H9 (cell line): ENCODE results near the gene KRTAP10-8. TPM values are rescaled to one million over a fixed set of nuclear protein-coding genes. Genes with fewer than 3 reads are reported as not detected.

Experiments
- DNase-seq: peaks from one replicate; pipeline ENCODE4 v3.0.0-alpha.2; 2017
- H2AFZ ChIP-seq: one replicate; pipeline ENCODE4 v1.6.1; 2013; ENCODE audit warnings: mild to moderate bottlenecking, low read length, control low read depth, moderate library complexity
- H2AK5ac ChIP-seq: 2 replicates; pipeline ENCODE4 v1.6.1; 2013; ENCODE audit warnings: low read length, control low read depth, mixed read lengths; ENCODE audit not compliant: insufficient read length
- H2BK120ac ChIP-seq: one replicate; pipeline ENCODE4 v1.6.1; 2013; ENCODE audit warnings: low read depth, mild to moderate bottlenecking, low read length, control low read depth, inconsistent platforms; ENCODE audit not compliant: poor library complexity, severe bottlenecking
- H2BK12ac ChIP-seq: 2 replicates; pipeline ENCODE4 v1.6.1; 2013; ENCODE audit warnings: low read length, control low read depth, mixed read lengths, low read depth; ENCODE audit not compliant: insufficient read length
- H2BK15ac ChIP-seq: 2 replicates; pipeline ENCODE4 v1.6.1; 2013; ENCODE audit warnings: low read depth, low read length, control low read depth
- H2BK20ac ChIP-seq: one replicate; pipeline ENCODE4 v1.6.1; 2013; ENCODE audit warnings: low read depth, mild to moderate bottlenecking, low read length, control low read depth, inconsistent platforms; ENCODE audit not compliant: poor library complexity, severe bottlenecking
- H2BK5ac ChIP-seq: 2 replicates; pipeline ENCODE4 v1.6.1; 2013; ENCODE audit warnings: low read length, control low read depth, mixed read lengths; ENCODE audit not compliant: insufficient read length
- H3K14ac ChIP-seq: 2 replicates; pipeline ENCODE4 v1.6.1; 2013; ENCODE audit warnings: low read length, control low read depth; ENCODE audit not compliant: insufficient read depth
- H3K18ac ChIP-seq: 2 replicates; pipeline ENCODE4 v1.6.1; 2013; ENCODE audit warnings: low read depth, mild to moderate bottlenecking, mixed read lengths, low read length, control low read depth; ENCODE audit not compliant: insufficient read length
- H3K23ac ChIP-seq: 2 replicates; pipeline ENCODE4 v1.6.1; 2013; ENCODE audit warnings: low read length, control low read depth, mixed read lengths, low read depth; ENCODE audit not compliant: insufficient read length
- H3K23me2 ChIP-seq: 2 replicates; pipeline ENCODE4 v1.6.1; 2013; ENCODE audit warnings: low read depth, mild to moderate bottlenecking, mixed read lengths, low read length, control low read depth; ENCODE audit not compliant: insufficient read length, poor library complexity, severe bottlenecking
- H3K27ac ChIP-seq: 2 replicates; pipeline ENCODE4 v1.5.1; 2013; ENCODE audit warnings: low read length, control low read depth, mixed read lengths, low read depth; ENCODE audit not compliant: insufficient read length
- H3K27me3 ChIP-seq: 2 replicates; pipeline ENCODE4 v1.6.1; 2013; ENCODE audit warnings: low read length, control low read depth, inconsistent platforms; ENCODE audit not compliant: insufficient read depth
- H3K4ac ChIP-seq: 2 replicates; pipeline ENCODE4 v1.6.1; 2013; ENCODE audit warnings: low read depth, mild to moderate bottlenecking, control low read depth, inconsistent platforms, low read length, moderate library complexity
- H3K4me1 ChIP-seq: 2 replicates; pipeline ENCODE4 v1.6.1; 2013; ENCODE audit warnings: low read length, control low read depth, inconsistent platforms; ENCODE audit not compliant: insufficient read depth
- H3K4me2 ChIP-seq: 2 replicates; pipeline ENCODE4 v1.6.1; 2013; ENCODE audit warnings: low read length, control low read depth, mixed read lengths; ENCODE audit not compliant: insufficient read length, insufficient read depth
- H3K56ac ChIP-seq: 2 replicates; pipeline ENCODE4 v1.6.1; 2013; ENCODE audit warnings: low read depth, mild to moderate bottlenecking, mixed read lengths, low read length, control low read depth; ENCODE audit not compliant: insufficient read length
- H3K79me1 ChIP-seq: 2 replicates; pipeline ENCODE4 v1.6.1; 2013; ENCODE audit warnings: low read depth, mild to moderate bottlenecking, moderate library complexity, low read length, control low read depth, inconsistent platforms; ENCODE audit not compliant: insufficient read depth, poor library complexity, severe bottlenecking
- H3K79me2 ChIP-seq: 2 replicates; pipeline ENCODE4 v1.6.1; 2013; ENCODE audit warnings: low read length, control low read depth, inconsistent platforms; ENCODE audit not compliant: insufficient read depth
- H3K9ac ChIP-seq: 2 replicates; pipeline ENCODE4 v1.6.1; 2013; ENCODE audit warnings: low read length, control low read depth, mixed read lengths; ENCODE audit not compliant: insufficient read length; ENCODE audit errors: extremely low read depth
- H3K9me3 ChIP-seq: one replicate; pipeline ENCODE4 v1.6.1; 2013; ENCODE audit warnings: low read depth, low read length, inconsistent platforms; ENCODE audit not compliant: control insufficient read depth
- H3T11ph ChIP-seq: one replicate; pipeline ENCODE4 v1.6.1; 2013; ENCODE audit warnings: mild to moderate bottlenecking, low read length, control low read depth, inconsistent platforms
- H4K20me1 ChIP-seq: one replicate; pipeline ENCODE4 v1.6.1; 2013; ENCODE audit not compliant: control insufficient read depth, insufficient read length, insufficient read depth
- H4K5ac ChIP-seq: 2 replicates; pipeline ENCODE4 v1.6.1; 2013; ENCODE audit warnings: low read depth, mild to moderate bottlenecking, mixed read lengths, low read length, control low read depth; ENCODE audit not compliant: insufficient read length
- H4K8ac ChIP-seq: replicated peaks from 2 replicates; pipeline ENCODE4 v1.6.1; 2013; ENCODE audit warnings: low read length, control low read depth, mixed read lengths, low read depth; ENCODE audit not compliant: insufficient read length
- H4K91ac ChIP-seq: 2 replicates; pipeline ENCODE4 v1.6.1; 2013; ENCODE audit warnings: low read depth, mild to moderate bottlenecking, moderate library complexity, mixed read lengths, low read length, control low read depth; ENCODE audit not compliant: insufficient read length
- H3K27ac Mint-ChIP-seq, 3 experiments: 2 replicates in 2 of 3; 3 replicates in 1 of 3; pipeline ENCODE4 v1.8.0; 2020 to 2021; ENCODE audit warnings: mixed read lengths in 3 of 3, mild to moderate bottlenecking in 1 of 3, moderate library complexity in 1 of 3
- H3K27me3 Mint-ChIP-seq: 2 replicates; pipeline ENCODE4 v1.8.0; 2021; ENCODE audit warnings: low read depth, mild to moderate bottlenecking, moderate library complexity, mixed read lengths
- H3K36me3 Mint-ChIP-seq, 3 experiments: 2 replicates in 2 of 3; 3 replicates in 1 of 3; pipeline ENCODE4 v1.8.0; 2020 to 2021; ENCODE audit warnings: low read depth in 3 of 3, mixed read lengths in 3 of 3; ENCODE audit not compliant: insufficient read depth in 1 of 3
- H3K4me1 Mint-ChIP-seq, 2 experiments: 2 replicates each; pipeline ENCODE4 v1.8.0; 2020; ENCODE audit warnings: mixed read lengths in 2 of 2
- H3K4me3 Mint-ChIP-seq, 2 experiments: 2 replicates in 1 of 2; 3 replicates in 1 of 2; pipeline ENCODE4 v1.8.0; 2020 to 2021; ENCODE audit warnings: mild to moderate bottlenecking in 2 of 2, mixed read lengths in 2 of 2, moderate library complexity in 1 of 2
- H3K9me3 Mint-ChIP-seq, 2 experiments: 2 replicates in 1 of 2; 3 replicates in 1 of 2; pipeline ENCODE4 v1.8.0; 2020; ENCODE audit warnings: mild to moderate bottlenecking in 2 of 2, mixed read lengths in 2 of 2, moderate library complexity in 1 of 2
- WGBS: extraction: QIAGEN DNeasy Blood & Tissue Kit; methylation state at CpG from one replicate; pipeline ENCODE4 v1.1.7; 2013; ENCODE audit warnings: missing lambda C conversion rate, low lambda C conversion rate, mixed read lengths; ENCODE audit not compliant: insufficient read length; ENCODE audit errors: extremely low coverage; 5-methylcytosine and 5-hydroxymethylcytosine counted together
- total RNA-seq: library from RNA; stranded (reverse); gene quantifications from 2 replicates; pipeline ENCODE4 v1.2.1, GENCODE V29; 2021
- TF ChIP-seq, protein P1 (sequence below): fragments of 200-600 bp; sonication (generic); conservative IDR thresholded peaks from 3 replicates; pipeline ENCODE4 v1.8.0; 2021; ENCODE audit warnings: antibody characterized with exemption, mild to moderate bottlenecking

The KRTAP10-8 gene
- total RNA-seq, 1 experiment from 2014 or later = not detected

DNA sequence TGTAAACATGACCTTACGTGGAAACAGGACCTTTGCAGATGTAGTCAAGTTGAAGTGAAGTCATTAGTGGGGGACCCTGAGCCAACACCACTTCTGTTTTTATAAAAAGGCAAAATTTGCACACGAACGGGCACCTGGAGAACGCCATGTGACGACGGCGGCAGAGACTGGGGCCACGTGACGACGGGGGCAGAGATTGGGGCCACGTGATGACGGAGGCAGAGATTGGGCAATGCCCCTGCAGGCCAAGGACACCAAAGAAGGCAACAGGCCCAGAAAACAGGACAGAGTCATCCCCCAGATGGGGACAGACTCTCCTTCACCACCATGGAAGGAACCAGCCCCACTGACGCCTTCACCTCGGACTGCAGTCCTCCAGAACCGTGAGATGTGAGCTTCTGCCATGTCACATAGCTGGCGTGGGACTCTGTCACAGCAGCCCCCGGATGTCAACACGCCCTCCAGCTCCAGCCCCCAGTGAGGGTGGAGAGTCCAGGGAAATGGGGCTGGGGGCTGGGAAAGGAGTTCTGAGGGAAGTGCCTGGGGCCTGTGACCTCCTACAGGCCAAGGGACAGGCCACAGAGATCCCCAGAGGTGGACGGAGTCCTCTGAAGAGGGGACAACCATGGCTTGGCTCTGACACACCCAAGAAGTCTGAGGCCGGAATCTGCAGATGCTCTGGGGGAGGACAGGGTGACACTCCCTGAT, 38.5 kb downstream of the KRTAP10-8 start:
- no peak overlapping the region for H3K4ac ChIP-seq
- H2BK120ac ChIP-seq = no peak overlapping the region
- H3K79me1 ChIP-seq = no peaks in the 10 kb centered on the region
- no peak overlapping the region for H4K5ac ChIP-seq
- no peak overlapping the region for H2AFZ ChIP-seq
- no peak overlapping the region; the same call in 1 of the 2 replicates for H3K14ac ChIP-seq
- H3K4me1 Mint-ChIP-seq = peaks cover 14 to 20% of the 10 kb centered on the region in 2 experiments
- no peak overlapping the region for H2BK15ac ChIP-seq
- no peak overlapping the region for H3K56ac ChIP-seq
- no peak overlapping the region for H2BK5ac ChIP-seq
- no peak for DNase-seq
- H3K9ac ChIP-seq = no peak overlapping the region
- no peaks in the 10 kb centered on the region for H3K4me1 ChIP-seq
- H3K27me3 ChIP-seq = no peaks in the 10 kb centered on the region
- no peak overlapping the region for H4K8ac ChIP-seq
- H3T11ph ChIP-seq = no peak overlapping the region
- no peaks in the 10 kb centered on the region for H4K20me1 ChIP-seq
- peaks cover 2% of the 10 kb centered on the region for H3K23me2 ChIP-seq
- H2AK5ac ChIP-seq = no peak overlapping the region
- no peak overlapping the region for H2BK12ac ChIP-seq
- H3K18ac ChIP-seq = no peak overlapping the region
- no peaks in the 10 kb centered on the region for H3K79me2 ChIP-seq
- peaks cover 15% of the 10 kb centered on the region for H3K27me3 Mint-ChIP-seq
- WGBS = no CpG with 5 or more reads among the region's 20 CpGs
- H3K36me3 Mint-ChIP-seq = peaks cover 5 to 8% (median 6%) of the 10 kb centered on the region in 3 experiments
- H3K27ac ChIP-seq = no peak overlapping the region
- H3K9me3 ChIP-seq = no peaks in the 10 kb centered on the region
- no peak overlapping the region for H4K91ac ChIP-seq
- peaks cover 7 to 14% of the 10 kb centered on the region in 2 experiments for H3K9me3 Mint-ChIP-seq
- no peak overlapping the region for H3K4me2 ChIP-seq
- H3K23ac ChIP-seq = no peak overlapping the region
- H2BK20ac ChIP-seq = no peak overlapping the region
- H3K4me3 Mint-ChIP-seq = no peak overlapping the region
- TF ChIP-seq, protein P1, sequence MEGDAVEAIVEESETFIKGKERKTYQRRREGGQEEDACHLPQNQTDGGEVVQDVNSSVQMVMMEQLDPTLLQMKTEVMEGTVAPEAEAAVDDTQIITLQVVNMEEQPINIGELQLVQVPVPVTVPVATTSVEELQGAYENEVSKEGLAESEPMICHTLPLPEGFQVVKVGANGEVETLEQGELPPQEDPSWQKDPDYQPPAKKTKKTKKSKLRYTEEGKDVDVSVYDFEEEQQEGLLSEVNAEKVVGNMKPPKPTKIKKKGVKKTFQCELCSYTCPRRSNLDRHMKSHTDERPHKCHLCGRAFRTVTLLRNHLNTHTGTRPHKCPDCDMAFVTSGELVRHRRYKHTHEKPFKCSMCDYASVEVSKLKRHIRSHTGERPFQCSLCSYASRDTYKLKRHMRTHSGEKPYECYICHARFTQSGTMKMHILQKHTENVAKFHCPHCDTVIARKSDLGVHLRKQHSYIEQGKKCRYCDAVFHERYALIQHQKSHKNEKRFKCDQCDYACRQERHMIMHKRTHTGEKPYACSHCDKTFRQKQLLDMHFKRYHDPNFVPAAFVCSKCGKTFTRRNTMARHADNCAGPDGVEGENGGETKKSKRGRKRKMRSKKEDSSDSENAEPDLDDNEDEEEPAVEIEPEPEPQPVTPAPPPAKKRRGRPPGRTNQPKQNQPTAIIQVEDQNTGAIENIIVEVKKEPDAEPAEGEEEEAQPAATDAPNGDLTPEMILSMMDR = no peak
- no peak overlapping the region for H3K27ac Mint-ChIP-seq
